Smooth muscle cell of the brain vasculature (primary cell): ENCODE measurements around the gene POU2F1.
"Not testable (repeated sequence)": the region's sequence is repeated elsewhere in the genome, so short reads cannot be mapped to it uniquely, and the experiment has no call there.

Experiments
- DNase-seq: peaks from one replicate; pipeline ENCODE4 v3.0.0-alpha.2; 2012; ENCODE audit warnings: low read depth, low spot score

The POU2F1 gene

DNA sequence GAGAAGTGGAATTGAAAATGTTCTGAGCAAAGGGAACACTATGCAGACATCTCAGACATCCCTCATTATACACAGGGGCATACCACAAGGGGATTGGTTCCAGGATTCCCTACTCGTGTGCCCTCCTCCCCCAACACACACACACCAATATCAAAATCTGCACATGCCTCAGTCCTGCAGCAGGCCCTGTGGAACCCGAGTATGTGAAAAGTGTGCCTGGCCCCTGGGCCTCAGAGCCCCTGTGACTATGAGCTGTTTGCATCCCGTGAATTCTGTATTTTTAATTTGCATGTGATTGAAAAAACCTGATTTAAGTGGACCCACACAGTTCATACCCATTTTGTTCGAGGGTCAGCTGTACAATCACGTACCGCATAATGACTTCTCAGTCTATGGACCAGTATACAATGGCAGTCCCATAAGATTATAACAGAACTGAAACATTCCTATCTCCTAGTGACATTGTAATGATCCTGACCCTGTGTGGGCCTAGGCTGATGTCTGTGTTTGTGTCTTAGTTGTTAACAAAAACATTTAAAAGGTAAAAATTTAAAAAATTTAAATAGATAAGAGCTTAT lies 11.3 kb downstream of the POU2F1 start:
- DNase-seq: no peak

DNA sequence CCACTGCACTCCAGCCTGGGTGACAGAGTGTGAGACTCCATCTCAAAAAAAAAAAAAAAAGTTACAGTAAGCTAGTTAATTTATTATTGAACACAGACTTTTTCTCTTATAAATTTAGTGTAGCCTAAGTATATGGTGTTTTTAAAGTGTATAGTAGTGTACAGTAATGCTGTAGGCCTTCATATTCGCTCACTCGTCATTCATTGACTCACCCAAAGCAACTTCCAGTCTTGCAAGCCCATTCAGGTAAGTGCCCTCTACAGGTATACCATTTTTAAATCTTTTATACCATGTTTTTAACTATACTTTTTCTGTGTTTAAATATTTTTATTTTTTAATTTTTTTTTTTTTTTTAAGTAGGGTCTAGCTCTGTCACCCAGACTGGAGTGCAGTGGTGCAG lies 12.1 kb downstream of the POU2F1 start:
- DNase-seq: no peak

GRCh38 chr1:167233373-167233772 lies 12.7 kb downstream of the POU2F1 start:
- DNase-seq: no peak

- DNase-seq: no peak
Measured at GRCh38 chr1:167237000-167237399, 16.3 kb downstream of the POU2F1 start.

DNA sequence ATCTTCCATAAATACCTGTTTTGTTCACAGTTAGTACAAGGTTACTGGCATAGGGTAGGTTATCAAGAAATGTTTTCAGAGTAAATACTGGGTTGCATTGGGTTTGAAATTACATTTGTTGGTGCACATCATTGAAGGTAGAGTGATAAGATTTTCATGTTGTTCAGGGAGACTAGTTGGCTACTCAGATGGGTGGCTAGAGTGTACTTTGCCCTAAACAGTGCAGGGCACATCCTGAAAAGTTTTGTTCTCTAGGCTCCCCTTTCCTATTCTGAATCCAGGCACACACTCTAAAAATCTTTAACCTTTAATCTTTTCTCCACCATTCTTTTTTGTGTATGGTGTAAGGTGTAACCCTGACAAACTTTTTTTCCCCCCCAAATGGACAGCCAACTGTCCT lies 18.0 kb downstream of the POU2F1 start:
- no peak for DNase-seq

DNA sequence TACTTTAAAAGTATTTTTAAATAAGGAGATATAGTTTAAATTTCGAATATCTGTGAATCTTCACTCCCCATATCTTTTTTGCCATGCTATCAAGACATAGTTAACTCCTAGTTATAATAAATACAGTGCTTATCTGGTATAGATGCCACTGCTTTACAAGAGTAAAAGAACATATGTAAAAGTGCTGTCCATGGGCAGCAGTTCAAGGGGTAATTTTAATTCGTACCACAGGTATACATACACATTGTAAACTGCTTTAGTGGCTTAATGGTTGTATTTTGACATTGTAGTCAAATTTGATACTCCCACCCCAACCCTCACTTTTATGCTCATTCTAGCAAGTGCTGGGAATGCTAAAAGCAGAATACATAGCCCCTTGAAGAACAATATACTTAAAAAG lies 18.6 kb downstream of the POU2F1 start:
- DNase-seq: no peak

DNA sequence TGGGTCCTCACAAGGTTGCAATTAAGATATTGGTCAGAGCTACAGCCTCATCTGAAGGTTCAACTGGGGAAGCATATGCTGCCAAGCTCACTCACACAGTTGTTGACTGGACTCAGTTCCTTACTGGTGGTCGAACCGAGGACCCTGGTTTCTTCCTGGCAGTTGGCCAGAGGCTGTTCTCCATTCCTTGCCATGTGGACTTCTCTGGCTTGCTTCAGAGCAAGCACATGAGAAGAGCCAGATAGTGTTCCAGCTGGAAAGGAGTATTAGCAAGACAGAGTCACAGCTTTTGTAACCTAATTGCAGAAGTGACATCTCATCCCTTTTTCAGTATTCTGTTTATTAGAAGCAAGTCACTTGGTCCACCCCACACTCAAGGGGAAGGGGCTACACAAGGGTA lies 23.6 kb downstream of the POU2F1 start:
- no peak for DNase-seq

DNA sequence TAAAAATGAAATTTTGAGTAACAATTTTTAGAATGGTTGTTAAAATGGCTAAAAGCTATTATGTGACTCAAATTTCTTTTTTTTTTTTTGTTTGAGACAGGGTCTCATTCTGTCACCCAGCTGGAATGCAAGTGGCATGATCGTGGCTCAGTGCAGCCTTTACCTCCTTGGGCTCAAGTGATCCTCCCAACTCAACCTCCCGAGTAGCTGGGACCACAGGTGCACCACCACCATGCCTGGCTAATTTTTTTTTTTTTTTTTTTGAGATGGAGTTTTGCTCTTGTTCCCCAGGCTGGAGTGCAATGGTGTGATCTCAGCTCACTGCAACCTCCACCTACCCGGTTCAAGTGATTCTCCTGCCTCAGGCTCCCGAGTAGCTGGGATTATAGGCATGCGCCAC lies 24.5 kb downstream of the POU2F1 start:
- not testable (repeated sequence) for DNase-seq

DNA sequence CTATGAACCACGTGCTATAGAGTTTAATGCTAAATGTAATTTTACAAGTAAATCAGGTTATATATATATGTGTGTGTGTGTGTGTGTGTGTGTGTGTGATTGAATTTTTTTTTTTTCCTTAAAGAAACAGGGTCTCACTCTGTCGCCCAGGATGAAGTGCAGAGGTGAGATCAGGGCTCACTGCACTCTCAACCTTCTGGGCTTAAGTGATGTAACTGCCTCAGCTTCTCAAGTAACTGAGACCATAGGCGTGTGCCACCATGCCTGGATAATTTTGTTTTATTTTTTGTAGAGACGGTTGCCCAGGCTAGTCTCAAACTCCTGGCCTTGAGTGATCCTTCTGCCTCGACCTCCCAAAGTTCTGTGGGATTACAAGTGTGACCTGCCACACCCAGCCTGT lies 26.3 kb downstream of the POU2F1 start:
- no peak for DNase-seq

GRCh38 chr1:167247754-167248153 lies 27.1 kb downstream of the POU2F1 start:
- no peak for DNase-seq

DNA sequence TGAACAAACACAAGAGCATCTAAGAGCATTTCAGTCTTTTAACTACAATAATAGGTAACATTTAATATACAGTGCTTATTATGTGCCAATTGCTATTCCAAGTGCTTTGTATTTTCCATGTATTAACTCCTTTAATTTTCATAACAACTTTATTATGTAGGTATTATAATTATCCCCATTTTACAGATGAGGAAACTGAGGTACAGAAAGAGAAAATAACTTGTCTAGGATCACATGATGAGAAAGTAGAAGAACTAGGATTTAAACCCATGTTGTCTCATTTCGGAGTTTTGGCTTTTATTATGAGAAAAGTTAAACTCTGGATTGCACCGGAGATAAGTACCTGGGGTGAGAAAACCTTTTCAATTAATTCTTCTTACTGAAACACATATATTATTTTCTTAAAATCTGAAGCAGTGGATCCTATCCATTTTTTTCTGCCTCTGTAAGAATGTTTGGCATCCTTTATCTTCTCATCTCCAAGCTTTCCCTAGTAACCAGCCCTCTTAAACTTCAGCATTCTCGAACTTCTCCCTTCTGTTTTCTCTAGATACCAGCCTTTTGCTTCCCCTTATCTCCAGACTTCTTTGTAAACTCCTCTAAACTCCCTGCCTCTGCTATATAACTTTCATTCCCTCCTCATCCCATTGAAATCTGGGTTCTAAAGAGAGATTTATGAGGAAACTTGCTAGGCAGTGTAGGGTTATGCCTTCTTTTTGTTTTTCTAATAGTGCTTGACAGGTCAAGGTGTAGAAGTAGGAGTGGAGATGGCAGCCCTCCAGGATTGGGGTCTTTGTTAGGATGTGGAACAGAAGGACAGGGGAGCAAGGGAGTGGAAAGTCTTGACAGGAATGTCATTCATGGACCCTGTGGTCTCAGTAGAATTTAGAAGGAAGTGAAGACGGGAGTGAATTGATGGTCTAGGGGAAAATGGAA lies 28.3 kb downstream of the POU2F1 start:
- no peak for DNase-seq

GRCh38 chr1:167249702-167250101 lies 29.0 kb downstream of the POU2F1 start:
- DNase-seq: no peak

GRCh38 chr1:167250482-167250881 lies 29.8 kb downstream of the POU2F1 start:
- DNase-seq: no peak

- DNase-seq: no peak
Measured at GRCh38 chr1:167251472-167251871, 30.8 kb downstream of the POU2F1 start.

- no peak for DNase-seq
Measured at GRCh38 chr1:167252986-167253385, 32.3 kb downstream of the POU2F1 start.

- DNase-seq: no peak
Measured at GRCh38 chr1:167258858-167259257, 38.2 kb downstream of the POU2F1 start.

DNA sequence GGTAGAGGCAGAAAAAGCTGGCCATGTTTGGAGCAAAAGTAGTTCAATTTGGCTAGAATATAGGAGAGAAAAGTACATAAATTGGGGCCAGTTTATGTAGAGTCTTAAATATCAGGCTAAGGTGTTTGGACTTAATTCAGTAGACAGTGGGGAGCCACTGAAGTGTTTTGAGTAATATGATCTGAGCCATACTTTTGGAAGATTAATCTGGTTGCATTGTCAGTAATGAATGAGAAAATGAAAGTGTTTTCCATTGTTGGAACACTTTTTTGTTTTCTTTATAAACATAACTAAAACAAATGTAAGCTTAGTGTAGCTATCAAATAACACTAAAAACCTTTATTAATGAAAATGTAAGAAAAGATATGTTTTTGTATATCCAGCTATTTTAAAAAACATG lies 42.1 kb downstream of the POU2F1 start:
- no peak for DNase-seq

DNA sequence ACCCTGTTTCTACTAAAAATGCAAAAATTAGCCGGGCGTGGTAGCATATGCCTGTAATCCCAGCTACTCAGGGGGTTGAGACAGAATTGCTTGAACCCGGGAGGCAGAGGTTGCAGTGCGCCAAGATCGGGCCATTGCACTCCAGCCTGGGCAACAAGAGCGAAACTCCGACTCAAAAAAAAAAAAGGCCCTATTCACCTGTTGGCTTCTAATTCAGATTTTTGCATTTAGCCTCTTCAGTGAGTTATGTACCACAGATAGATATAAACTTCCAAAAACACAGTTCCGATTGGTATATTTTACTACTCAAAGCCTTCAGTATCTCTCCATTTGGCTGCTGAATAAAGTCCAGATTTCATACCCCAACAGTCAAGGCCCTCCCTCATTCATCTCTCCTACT lies 42.7 kb downstream of the POU2F1 start:
- no peak for DNase-seq

DNA sequence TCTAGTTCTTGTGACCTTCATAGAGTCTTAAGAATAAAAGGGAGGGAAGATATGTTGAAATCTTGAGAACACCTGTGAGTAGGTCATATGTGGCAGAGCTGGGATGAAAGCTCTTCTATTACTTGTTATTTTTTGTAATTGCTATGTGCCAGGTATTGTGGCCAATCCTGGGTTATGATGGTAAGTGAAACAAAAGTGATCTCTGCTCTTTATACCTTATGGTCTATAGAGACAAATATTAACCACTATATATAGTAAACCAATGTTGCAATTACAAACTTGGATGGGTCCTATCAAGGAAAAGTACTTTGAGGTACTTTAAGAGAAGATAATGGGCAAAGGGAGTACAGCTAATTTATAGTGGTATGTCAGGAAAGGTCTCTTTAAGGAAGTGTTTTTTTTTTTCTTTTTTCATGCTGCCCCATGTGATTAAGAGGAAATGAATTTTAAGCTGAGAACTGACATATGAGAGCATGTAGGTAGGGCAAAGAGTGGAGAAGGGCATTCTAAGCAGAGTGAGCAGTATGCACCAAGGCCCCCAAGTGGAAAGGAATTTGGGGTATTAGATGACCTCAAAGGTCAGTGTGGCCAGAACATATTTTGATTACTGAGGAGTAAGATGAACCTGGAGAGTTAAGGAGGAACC lies 43.3 kb downstream of the POU2F1 start:
- DNase-seq: no peak

GRCh38 chr1:167266965-167267364 lies 46.3 kb downstream of the POU2F1 start:
- no peak for DNase-seq

DNA sequence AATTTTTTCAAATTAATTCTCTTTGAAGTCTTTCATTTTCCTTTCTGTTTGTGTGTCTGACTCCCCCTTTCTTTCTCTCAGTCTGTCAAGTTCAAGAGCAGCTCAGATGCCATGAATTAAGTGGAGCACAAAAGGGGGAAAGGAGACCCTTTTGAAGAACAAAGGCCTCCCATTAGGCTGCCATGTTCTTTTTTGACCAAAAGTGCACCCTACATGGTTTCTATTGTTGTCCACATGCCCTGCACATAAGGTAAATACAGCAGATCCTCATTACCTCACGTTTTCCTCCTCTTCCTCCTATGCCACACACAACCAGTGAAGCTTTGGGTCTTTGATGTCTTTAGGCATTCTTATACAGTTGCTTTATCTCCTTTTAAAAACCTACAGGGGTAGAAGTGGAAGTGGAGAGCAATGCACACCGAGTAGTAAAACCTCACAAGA lies 47.7 kb downstream of the POU2F1 start:
- no peak for DNase-seq

DNA sequence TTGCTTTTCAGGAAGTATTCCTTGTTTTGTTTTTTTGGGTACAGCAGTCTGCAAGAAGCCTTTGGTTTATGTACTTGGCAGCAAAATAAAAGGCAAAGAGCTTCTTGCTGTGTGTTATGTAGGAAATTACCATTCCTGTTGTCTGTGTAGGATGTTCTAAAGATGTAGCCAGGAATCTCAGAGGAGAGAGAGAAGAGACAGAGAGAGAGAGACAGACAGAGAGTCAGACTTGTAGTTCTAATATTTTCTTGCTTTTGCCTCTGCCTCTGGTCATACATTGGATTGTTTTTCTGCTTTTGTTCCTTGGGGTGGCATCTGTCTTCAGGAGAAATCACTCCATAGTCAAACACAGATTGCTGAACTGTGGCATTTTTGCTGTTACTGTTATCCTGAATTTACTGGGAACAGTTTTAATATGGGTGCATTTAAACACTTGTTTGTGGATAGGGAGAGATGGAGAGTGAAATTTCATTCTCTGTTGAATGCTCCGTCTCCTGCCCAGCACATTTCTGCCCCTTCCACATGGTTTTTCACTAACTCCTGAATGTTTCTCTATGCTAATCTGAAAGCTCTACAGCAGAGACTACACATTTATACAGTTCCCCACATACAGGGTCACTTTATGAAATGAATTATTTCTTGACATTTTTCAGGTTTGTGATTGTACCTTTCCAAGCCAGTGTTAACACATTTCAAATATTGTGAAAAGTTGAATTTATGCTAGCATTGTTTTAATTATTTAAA lies 49.8 kb downstream of the POU2F1 start:
- no peak for DNase-seq
